Adrenal gland (tissue), 5 donors: ENCODE measurements around the gene FXYD4.
A peak's percentile ranks its signal among the peaks of the same experiment; 100 is the strongest.

Experiments
- CTCF ChIP-seq, 6 experiments: fragments of 450-650 bp in 4 of 6; fragments of 200-600 bp in 2 of 6; sonication (generic) in 1 of 6; IDR thresholded peaks; 1 replicate in 5 of 6; 2 replicates in 1 of 6; pipeline versions ENCODE4 v1.5.1 to v1.8.0; 2016 to 2021; ENCODE audit warnings: antibody characterized with exemption in 6 of 6, mild to moderate bottlenecking in 2 of 6, moderate library complexity in 1 of 6
- POLR2A ChIP-seq, 2 donors: fragments of 450-650 bp; IDR thresholded peaks; one replicate each; pipeline ENCODE4 v1.6.1; 2017; ENCODE audit warnings: antibody characterized with exemption in 2 of 2, mild to moderate bottlenecking in 2 of 2, moderate library complexity in 1 of 2
- donor health status: DM: no; HTN: no; CAD: no.

- TF ChIP-seq CTCF (IDR thresholded peaks at IDR 0.05): peak; percentile 21 to 43 (median 38)
- TF ChIP-seq POLR2A (IDR thresholded peaks at IDR 0.05): peak; percentile 31 to 71
Observed at GRCh38 chr10:43362191-43362839, 9.1 kb upstream of the FXYD4 start.
